Ammon's horn (tissue), 1 donor: Measurements from ENCODE around the gene CFAP99.

Experiments
- DNase-seq: peaks from one replicate; pipeline ENCODE4 v3.0.0-alpha.2; 2016; ENCODE audit warnings: low spot score

CFAP99 gene

GRCh38 chr4:2390784-2391421 is 27.9 kb upstream of the CFAP99 start:
- no peak for DNase-seq

- DNase-seq, result no peak
These were observed 25.1 kb upstream of the CFAP99 start for GRCh38 chr4:2393353-2394270.

DNA sequence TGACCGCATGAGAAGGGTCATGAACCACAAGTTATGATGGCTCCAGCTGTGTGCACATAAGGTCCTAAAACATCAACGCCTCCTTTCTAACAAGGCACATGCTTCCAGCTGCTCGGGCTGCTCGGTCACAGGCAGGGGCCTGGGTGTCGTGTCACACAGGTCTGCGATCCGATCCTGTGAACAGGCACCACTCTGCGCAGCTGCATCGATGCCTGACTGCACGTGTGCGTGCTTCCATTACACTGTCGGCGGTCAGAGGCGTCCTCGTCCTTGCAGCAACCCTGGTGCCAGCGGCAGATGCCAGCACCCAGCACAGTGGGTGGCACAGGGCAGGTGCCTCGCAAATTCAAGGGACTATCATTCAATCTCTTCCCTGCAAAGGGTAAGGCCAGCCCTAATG is 24.2 kb upstream of the CFAP99 start:
- no peak for DNase-seq

GRCh38 chr4:2395038-2395437 is 23.7 kb upstream of the CFAP99 start:
- DNase-seq, result no peak

DNA sequence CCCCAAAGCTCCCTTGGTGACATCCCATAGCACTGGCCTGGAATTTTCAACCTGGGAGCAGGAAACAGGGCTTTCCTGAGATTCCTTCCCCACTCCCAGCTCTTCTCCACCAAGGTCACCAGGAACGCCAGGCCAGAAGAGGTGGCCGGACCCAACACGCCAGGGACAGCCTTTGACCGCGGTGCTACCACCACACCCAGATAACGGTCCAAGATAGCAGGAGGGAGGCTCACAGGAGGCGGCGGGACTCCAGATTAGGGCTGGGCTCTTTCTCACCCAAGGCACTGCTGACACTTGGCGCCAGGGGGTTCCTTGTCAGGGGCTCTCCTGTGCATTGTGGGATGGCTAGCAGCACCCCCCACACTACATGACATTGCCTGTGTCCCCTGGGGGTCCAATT is 23.2 kb upstream of the CFAP99 start:
- no peak for DNase-seq

DNA sequence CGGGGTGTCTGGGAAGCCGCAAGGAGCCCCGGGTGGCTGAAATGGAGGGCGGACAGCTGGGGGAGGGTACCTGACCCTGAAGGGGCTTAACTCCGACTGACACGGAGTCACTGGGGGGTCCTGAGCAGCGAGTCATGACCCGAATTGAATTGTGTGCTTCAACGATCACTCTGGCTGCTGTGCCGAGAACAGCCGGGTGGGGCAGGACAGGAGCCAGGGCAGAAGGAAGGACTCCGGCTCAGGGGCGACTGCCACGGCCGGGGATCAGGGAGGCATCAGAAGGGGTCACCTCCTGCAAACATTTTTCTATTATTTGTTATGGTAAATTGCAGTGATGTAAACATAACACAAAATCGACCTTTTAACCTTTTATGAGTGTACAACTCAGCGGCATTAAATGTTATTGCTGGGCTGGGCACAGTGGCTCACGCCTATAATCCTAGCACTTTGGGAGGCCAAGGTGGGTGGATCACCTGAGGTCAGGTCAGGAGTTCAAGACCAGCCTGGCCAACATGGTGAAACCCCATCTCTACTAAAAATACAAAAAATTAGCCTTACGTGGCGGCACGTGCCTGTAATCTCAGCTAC is 21.9 kb upstream of the CFAP99 start:
- no peak for DNase-seq

GRCh38 chr4:2397596-2398379 is 21.0 kb upstream of the CFAP99 start:
- DNase-seq, result no peak

DNA sequence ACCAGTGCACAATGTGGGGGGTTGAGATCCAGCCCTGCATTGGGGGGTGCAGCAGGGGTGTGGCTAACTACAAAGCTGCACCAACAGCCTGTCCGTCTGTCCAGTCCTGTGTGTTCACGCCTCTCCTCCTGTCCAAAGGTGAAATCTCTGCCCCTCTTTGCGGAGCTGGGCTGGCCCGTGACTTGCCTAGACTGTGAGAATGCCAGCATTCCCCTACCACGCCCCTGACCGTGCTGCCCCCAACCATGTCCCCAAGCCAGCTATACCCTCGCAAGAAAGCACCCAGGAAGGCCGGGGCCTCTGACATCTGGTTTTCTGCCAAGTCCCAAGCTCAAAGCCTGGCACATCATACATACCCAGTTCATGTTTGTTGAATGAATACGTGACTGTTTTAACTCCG is 19.5 kb upstream of the CFAP99 start:
- DNase-seq, result no peak

DNA sequence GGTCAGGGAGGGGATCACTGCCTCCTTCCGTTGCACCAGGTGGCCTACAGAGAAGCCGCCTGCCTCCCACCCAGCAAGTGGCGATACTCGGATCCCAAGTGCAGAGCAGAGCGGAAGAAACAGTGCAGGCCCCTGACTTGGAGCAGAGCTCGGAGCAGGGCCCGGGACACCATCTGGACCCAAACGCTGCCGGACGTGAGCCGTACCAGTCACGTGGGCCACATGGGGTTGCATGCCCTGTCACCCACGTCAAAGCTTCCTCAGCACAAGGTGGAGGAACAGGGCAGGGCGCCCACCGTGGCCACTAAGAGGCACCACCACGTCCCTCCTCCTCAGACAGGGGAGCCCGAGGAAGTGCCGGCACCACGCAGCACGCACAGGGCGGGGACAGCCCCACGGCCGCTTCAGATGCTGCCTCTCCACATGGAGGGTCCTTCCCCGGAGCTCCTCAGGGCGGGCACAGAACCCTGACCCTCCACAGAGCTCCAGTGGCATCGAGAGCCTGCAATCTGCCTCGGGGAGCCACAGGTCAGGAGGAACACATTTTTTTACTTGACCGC is 19.0 kb upstream of the CFAP99 start:
- DNase-seq, result no peak

DNA sequence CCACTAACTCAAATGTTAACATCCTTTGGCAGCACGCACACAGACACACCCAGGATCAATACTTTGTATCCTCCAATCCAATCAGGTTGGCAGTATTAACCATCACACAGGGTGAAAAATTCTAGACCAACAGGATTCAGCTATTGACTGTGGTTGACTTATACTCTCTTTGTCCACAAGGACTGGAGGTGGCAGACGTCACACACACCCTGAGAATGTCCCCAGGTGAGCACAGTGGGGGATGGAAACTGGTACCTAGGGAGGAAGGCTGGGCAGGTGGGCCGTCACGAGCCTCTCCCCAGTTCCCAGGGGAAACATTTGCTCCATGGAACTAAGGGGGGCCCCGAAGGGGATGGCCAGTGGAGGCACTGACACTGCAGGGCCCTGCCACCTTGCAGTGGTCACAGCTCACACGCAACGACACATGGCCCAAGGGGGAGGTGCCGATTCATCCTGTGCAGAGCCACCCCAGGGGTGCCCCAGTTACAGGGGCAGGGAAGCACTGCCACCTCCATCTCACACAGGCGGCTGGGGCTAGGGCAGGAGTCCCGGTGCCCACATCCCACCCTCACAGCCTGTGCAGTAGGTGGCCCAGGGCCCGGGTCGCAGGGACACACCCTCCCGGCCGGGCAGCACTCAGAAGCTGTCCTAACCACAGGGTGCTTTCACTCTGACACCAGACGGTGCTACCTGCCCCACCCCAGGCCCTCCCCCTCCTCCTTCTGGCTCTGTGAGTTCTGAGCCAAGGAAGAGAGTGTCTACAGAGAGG is 17.7 kb upstream of the CFAP99 start:
- DNase-seq, result no peak

- DNase-seq, result no peak
These were observed 17.2 kb upstream of the CFAP99 start for GRCh38 chr4:2401610-2401983.

DNA sequence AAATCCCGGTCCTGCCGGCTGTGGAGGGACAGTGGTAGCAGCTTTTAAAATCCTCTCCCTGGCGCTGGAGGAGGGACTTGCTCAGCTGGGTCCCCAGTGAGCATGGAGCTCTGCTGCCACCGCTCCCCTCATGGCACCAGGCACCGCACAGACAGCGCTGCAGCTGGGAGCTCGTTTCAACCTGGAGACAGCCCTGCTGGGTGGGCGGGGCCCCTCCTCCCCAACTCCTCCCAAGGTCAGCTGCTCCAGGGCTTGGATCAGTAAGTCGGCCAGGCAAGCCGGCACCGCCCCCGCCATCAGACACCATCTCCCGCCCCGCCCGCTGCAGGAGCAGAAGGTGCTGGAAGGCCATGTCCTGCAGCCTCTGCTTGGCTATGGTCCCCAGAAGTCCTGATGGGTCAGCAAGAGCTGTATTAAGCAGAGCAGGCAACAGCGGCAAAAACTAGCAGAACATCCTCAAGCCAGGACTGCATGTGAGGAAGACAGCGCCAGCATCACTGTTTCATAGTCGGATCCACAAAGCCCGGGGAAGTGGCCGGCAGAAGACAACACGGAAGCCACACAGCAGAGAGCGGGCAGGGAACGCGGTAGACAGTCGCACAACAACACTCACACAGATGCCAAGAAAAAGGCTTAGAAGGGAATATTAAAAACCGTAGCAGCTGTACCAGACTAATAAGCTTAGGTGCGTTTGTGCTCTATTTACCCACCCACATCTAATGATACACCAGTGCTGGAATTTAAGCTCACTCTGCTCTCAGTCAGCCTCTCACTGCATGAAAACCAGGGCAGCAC is 16.5 kb upstream of the CFAP99 start:
- peak; percentile 81 for DNase-seq

GRCh38 chr4:2402941-2403340 is 15.8 kb upstream of the CFAP99 start:
- DNase-seq, result peak; percentile 62

DNA sequence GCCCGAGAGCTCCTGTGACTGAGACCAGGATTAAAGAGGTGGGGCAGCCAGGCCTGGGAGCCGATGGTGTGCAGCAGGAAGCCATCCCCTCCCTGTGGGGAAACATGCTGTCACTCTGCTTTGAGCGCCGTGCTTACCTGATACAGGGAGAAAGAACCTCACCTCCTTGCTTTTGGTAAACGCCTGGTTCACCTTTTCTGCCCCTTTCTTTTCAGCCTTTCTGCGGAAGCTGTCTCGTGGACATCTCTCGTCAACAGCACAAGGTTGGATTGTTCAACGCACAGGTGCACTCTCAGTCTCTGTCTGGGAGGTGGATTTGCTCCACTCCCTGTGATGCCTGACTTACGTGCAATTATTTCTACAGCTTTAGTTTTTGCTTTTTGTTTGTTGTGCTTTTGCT is 12.3 kb upstream of the CFAP99 start:
- DNase-seq, result no peak

GRCh38 chr4:2406920-2407319 is 11.8 kb upstream of the CFAP99 start:
- DNase-seq, result no peak

DNA sequence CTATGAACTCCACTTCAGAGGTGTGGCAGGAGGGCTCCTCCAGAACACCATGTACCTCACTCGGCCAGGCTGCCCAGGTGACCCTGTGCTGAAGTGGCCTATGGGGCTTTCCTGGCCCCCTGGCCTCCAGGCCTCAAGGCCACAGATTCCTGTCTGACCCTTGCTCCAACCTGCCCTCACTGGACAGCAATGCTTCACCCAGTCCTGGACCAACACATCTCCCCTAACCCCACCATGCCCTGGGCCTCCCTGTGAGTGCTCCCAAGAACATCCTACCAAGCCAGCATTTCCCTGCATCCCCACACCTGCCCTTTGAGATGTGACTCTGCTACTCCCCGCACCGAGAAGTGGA is 10.8 kb upstream of the CFAP99 start:
- DNase-seq, result no peak

- DNase-seq, result no peak
These were observed 10.3 kb upstream of the CFAP99 start for GRCh38 chr4:2408401-2408958.

- no peak for DNase-seq
These were observed 9.8 kb upstream of the CFAP99 start for GRCh38 chr4:2408976-2409375.

DNA sequence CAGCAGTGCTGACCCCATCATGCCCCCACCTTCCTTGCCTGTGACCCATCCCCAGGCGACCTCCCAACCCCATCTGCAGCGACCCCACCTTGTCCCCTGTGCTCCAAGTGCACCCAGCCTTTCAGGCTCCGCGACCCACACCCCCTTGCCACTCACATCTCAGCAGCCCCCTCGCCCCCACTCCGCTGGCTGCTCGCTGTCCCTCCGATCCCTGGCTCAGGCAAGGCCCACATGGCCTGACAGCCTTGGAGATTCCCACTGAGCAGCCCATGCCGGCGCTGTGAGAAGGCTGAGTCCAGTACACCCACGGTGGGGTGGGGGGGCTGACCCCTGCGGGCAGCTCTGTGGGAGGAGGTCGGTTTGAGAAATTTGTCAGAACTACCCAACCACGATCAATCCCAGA is 9.4 kb upstream of the CFAP99 start:
- no peak for DNase-seq

GRCh38 chr4:2411786-2412510 is 6.8 kb upstream of the CFAP99 start:
- DNase-seq, result no peak
